GM18861 (cell line): ENCODE data around the gene MBLAC2.

Source experiments
- ATAC-seq: cut with Tn5 transposase; IDR thresholded peaks from one replicate; pipeline ENCODE4 v1.9.1; 2021; ENCODE audit not compliant: unreplicated experiment

The MBLAC2 gene

GRCh38 chr5:90472783-90473395 lies 1.7 kb downstream of the MBLAC2 start:
- ATAC-seq: peak; percentile 6

DNA sequence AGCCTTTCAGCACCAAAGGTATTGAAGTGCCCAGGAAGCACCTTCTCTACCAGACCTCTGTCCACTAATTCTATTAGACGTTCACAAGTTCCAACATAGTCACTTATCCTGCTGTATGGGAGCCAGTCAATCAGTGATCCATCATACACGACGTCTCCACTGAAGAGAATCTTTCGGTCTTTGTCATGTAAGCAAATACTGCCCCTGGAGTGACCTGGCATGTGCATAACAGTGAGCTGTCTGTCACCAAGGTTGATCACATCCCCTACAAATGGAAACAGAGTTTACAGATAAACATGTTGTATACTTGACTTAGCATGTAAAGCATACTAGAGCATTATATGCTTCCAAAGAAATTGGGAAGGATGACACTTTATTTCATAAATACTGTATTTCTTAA lies 13.3 kb downstream of the MBLAC2 start:
- no peak for ATAC-seq

GRCh38 chr5:90446961-90447360 lies 27.6 kb downstream of the MBLAC2 start:
- no peak for ATAC-seq

DNA sequence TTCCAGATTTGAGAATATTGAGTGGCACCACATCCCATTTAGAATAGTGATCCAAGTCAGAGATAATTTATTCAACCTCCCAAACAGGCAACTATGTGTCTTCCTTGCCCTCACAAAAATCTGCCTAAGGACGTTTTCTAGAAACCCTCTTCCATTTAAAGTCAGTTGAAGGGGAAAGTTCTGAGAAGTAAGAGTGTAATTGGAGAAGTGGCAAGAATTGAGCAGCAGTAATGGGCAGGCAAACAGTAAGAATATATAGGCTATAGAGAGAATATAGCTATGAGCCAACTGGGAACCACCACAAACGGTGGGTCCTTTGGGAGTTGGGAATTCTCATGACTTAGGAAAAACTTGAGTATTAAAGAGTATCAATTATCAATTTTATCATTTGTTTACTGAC lies 33.9 kb downstream of the MBLAC2 start:
- no peak for ATAC-seq

DNA sequence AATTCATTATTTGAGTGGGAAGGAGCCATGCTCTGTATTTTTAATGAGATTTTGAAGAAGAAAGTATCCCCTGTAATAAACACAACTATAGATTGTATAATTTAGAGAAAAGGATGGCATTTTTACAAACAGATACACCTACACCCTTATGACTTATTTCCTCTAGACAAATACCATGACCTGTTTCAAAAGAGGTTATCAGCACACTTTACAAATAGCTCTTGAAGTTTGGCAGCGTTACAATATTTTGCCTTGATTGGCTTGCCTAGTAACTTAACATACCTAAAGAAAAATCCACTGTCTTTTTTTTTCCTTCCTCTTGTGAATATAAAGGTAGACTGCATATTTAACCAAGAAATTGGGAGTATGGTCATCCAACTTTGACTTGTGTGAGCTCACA lies 36.5 kb downstream of the MBLAC2 start:
- no peak for ATAC-seq

DNA sequence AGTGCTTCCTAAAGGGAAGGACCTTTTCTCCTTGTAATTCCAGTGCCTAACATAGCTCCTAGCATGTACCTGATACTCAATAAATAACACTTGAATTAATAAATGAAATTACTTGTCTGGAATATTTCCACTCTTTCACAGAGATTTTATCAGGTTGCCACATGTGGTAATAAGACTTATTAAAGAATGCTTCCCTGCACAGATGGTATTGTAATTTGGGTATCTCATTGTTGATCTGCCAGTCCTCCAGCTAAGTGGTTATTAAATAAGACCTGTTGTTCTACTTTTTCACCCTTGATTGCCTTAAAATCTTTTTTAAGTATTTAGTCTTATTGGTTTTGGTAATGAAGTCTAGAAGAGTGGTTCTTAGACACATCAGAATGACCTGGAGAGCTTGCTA lies 36.9 kb downstream of the MBLAC2 start:
- no peak for ATAC-seq

DNA sequence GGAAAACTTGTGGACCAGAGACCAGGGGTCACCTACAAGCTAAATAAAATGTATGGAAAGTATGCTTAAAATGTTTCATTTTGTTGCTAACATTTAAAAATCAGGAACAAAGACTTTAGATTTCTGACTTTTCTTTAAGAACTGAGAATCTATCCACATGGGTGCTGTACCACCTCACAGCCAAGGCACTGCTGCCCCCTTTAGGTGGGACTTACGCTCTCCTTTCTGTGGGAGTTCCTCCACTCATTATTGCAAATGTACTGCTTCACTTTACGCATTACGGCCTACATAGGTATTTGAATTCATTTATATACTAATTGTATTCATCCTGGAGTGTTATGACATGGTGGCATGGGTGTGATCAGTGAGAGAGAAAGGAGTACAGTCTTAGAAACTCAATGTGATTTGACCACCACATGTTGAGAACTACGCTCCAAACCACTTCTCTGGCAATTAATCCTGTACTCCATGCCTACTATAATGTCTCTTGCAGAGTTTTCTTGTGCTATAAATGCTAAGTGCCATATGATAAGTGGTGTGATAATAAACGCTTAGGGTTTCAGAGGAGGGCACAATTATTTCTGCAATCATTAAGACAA lies 40.4 kb downstream of the MBLAC2 start:
- peak; percentile 77 for ATAC-seq

GRCh38 chr5:90424245-90424644 lies 50.3 kb downstream of the MBLAC2 start:
- ATAC-seq: peak; percentile 96

DNA sequence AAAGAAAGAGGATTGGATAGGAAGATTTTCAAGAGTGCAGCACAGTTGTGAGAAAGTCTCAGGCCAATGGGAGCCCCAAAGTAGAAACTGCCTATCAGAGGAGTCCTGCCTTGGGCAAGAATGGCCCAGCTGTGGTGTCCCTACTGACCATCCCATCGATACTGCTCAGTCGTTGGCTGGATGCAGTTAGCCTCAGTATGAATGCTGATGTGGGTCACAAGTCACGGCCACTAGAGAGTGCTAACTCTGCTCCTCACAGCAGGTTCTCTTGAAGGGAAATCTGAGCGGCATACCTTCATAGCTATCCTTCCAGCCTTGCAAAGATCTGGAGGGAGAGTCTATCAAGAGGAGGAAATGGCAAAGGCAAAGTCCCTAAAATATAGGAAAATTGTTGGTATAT lies 53.4 kb downstream of the MBLAC2 start:
- ATAC-seq: no peak

- no peak for ATAC-seq
These were observed 56.4 kb downstream of the MBLAC2 start for GRCh38 chr5:90418214-90418613.

GRCh38 chr5:90410178-90410762 lies 64.3 kb downstream of the MBLAC2 start:
- no peak for ATAC-seq

GRCh38 chr5:90409318-90410177 lies 65.0 kb downstream of the MBLAC2 start, which contains the start of gene CETN3:
TSS of gene CETN3 (minus strand) at chr5:90409756. CDS start at chr5:90409661, 95 bp downstream.
- ATAC-seq: peak; percentile 89

DNA sequence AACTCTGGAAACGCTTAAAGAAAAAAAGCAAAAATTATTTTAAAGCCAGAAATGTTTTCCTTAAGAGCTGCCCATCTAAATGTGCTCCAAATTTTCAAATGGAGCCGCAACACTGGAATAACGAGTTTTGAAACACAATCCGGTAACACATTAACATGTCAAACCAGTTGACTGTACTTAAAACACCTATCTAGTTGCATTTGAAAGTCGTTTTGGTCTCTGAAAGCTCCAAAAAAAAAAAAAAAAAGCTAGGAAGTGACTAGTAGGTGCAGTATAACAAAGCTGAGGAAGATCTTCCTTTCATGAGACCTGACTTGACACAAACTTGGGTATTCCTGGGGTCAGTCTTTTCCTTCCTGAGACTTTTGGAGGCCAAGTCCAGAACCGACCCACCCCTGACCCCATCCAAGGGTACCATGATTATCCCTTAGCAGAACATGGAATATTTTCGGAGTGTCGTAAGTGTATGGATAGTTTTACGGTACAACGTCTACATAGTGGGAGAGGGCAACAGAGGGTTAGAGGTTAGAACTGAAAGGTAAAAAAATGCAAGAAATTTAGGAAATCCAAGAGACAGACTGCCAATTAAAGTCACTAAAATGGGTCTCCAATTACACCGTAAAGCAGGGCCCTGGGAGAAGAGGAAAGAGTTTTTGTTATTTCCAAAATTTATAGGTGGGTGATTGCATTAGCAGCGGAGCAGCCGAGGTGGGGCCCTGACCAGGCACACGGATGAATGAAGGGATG lies 65.8 kb downstream of the MBLAC2 start:
- ATAC-seq: peak; percentile 0
